Stimulated activated CD4-positive, alpha-beta T cell treated with anti-CD3 and anti-CD28 coated beads, Interleukin-1b, Interleukin-23, amount 100 ng/mL, for 48 hours (primary cell): Measurements from ENCODE around the gene PSD4.

Source experiments
- DNase-seq: peaks from one replicate; pipeline ENCODE4 v3.0.0-alpha.2; 2020

Gene PSD4

DNA sequence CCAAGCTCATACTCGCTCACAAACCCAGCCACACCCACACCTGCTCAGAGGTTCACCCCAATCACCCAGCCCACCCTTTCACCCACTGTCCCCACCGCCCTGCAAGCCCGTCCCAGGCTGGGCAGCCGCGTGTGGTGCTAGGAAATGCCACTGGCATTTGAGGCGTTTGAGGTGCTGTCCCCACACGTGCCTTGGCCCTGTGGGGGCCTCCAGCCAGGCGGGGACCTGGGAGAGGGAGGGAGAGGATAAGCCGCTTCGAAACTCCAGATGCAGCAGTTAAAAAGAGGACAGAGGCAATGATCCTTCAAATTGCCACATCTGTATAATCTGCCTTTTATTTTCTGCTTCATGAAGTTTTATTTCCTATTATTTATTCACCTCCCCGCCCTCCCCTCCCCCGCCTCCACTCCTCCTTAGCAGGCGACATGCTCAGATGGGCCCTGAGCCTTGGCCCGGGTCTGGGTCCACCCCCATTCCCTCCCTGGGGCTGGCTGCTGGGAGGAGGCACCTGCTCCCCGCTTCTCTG, 35.9 kb downstream of the PSD4 start:
- DNase-seq: no peak

DNA sequence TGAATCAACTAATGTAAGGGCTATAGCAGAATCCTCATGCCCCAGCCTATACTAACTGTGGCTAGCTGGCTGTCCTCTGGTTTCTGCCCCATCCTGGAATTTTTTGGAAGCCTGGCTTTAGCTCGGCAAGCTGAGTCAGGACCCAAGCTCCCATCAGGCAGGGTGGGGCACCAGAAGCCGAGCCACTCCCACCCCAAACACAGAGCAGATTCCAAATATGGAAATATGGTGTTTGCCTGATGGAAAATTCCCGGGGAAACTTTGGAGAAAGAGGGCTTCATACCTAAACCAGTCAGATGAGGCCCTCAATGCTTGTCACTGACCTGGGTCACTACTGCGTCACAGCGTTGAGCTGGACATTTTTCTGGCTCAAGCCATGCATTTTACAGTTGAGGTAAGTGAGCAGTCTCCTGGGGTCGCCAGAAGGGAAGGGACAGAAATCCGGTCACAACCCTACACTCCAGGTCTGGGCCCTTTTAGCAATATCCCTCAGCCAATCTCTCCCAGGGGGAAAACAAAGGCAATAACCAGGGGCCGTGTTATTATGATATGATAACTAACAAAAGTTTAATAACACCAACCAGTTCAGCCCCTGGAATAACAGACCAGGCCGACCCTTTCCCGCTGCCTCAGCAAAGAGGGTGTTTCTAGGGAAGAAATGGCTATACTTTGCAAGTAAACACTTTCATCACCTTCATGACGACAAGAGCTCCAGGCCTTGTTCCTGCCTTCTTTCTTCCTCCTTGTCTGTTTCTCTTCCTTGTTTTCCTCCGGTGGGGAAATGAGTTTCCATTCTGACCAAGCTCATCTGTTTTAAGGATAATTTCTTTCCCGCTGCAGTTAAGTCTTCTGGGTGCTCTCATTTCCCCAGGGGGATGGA, 37.7 kb downstream of the PSD4 start:
- no peak for DNase-seq

DNA sequence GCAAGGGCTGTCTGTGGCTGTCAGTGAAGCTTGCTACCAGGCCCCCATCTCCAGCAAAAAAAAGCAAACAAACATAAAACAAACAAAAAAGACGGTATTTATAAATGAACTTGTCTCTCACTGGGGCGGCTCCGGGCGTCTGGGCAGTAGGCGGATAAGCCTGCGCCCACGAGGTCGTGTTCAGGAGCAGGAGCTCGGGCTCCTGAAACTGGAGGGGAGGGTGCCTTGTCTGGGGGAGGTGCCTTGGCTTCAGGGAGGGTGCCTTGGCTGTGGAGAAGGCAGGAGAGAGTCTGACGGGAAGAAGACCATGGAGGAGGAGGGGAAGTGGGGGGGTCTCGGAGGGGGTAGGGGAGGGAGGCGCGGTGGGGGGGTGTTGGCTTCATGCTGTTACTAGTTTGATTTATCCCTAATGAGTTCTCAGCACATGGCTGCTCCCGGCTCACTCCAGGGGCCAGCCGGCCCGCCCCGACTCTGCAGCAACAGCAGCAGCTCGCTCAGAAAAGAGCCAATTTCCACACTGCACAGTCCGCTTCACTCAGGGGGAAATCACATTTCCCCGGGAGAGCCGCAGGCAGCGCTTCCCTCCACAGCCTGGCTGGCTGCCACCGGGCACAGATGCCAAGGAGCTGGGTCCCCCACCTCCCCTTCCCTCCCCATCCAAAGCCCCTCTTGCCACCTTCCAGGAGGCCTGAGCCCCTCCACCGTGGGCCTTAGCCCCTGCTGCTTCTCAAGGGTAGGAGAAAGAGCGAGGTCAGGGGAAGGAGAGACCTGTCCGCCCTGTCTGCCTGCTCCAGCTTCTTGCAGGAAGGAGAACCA, 38.7 kb downstream of the PSD4 start:
- DNase-seq: no peak

DNA sequence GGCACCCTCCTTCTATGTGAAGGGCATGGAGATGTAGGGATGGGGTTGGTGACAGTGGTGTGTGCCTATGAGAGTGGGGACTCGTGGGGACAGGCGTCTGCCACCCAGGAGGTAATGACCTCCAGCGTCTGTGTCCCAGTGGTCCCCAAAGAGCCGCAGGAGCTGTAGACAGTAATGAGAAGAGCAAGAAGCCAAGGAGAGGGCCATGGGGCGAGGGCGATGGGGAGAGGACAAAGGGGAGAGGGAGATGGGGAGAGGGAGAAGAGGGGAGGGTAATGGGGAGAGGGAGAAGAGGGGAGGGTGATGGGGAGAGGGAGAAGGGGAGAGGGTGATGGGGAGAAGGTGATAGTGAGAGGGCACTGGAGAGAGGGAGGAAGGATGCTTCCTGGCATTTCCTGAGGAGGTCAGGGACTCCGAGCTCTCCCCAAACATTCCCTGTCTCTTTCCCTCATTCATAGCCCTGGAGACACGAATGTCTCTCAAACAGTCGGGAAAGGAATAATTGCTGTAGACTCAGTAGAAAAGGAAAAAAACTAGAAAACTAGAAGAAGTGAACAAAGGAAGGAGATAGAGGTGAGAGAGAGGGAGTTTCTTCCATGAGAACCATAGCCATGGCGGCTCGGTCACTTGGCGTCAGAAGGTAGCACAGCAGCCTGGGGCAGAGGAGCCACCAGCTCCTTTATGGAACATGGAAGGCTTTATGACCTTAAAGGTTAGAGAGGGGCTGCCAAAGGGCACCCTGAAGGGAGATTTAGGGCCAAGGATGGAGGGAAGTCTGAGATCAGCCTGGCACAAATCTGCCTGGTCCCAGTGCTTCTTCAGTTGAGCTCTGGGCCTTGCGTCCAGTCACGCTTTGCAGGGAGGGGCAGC, 39.5 kb downstream of the PSD4 start:
- DNase-seq: no peak

DNA sequence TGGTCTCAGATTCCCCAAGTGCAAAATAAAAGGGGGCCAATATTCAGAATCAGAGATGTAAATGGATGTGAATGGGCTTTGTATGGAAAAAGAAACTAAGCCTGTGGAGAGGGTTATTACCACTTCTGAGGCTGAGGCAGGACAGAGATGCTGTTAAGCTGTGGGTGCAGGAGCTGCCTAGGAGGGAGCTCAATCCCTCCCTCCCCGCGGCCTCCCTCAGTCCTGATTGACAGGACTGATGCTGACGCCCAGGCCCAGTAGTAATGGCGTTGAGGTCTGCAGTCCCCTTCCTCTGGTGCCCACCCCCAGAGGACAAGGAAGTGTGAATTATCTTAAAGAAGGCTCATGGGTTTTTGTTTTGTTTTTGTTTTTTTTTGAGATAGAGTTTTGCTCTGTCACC, 40.4 kb downstream of the PSD4 start:
- no peak for DNase-seq

DNA sequence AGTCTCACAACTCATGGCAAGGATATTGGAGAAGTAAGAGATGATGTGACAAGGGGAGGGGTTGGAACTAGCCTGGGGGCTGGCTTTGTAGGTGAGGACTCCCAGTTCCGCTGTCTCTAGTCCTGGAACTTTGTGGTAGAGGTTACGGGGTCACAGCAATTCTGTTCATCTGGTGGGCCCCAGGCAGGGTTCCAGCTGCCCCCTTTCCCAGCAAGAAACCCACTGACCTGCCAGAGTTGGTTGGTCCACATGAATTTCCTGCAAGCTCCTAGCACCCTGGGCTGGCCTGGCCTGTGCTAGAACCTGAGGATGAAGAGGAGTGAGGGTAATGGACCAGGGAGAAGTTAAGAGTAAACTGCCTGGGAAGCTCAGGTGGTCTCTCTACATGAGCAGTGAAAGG, 41.3 kb downstream of the PSD4 start:
- DNase-seq: no peak

DNA sequence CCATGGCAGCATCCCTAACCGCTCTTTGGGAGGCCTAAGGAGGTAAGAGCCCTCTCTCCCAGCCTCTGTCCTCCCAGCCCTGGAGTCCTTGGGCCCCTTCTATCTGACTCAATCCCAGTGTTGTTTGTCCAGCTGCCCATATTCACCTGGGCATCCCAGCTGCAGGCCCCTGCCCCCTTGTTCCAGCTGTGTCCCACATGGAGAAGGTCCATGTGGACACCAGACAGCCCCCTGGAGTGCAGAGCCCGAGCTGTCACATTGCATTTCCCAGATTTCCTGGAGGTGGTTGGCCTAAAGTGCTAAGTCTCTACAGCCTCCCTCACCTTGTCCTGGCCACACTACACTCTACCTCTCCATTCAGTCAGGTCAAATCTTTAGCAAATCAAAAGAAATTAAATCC, 42.5 kb downstream of the PSD4 start:
- DNase-seq: no peak

DNA sequence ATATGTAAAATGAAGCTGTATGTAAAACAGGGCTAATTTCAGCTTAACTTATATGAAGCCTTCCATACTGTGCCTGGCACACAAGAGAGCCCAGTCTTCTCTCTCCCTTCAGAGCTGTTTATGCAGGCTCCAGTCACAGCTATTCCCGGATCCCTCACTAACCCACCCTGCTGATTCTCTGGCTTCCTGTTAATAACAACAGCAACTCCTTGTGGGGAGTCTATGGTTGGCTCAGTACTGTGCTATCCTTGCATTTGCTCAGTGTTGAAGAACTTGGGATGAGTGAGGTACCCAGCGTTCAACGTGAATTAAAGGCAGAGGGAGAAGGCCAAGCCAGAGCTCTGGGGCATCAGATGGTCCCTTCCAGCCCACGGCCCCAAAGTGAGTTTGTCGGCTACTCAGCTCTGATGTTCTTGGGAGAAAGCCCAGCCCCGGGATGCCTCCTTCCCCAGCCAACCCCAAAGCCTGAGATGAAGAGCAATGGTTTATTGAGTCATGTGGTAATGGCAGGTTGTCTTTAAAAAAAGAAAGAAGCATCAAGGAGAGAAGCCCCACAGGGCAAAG, 43.2 kb downstream of the PSD4 start:
- no peak for DNase-seq

DNA sequence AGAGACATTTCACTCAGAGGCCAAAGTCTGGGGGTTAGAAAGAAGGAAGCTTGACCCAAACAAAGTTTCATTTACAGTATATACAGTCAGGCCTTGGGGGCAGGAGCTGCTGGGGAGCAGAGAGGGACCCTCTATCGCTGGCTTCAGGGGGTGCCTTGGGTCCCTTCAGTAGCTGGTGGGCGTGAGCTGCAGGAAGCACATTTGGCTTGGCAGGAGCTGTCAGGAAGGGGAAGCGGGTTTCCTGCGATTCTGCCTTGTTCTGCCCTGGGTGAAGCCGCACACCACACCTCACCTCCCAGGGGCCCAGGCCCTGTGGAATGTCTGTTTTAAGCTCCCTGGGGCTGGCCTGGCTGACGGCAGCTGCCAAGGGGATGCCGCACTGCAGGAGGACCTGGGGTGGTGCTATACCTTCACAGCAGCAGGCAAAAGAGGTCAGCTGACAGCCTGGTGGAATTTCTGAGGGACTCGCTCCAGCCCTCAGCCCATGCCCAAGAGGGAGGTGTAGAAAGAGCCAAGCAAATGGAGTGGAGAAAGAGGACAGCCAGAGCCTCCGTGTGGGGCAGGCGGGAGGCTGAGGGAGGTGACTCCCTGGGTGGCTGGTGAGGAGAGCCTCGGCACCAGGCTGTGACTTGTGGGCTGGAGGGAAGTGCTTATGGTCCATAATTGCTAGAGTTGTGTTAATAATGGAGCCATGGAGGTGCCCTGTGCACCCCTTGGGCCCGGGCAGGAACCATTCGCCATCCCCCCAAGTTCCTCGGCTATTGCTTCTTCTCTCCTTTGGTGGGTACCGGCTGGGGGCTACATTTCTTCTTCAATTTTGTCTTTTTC, 43.9 kb downstream of the PSD4 start:
- no peak for DNase-seq

DNA sequence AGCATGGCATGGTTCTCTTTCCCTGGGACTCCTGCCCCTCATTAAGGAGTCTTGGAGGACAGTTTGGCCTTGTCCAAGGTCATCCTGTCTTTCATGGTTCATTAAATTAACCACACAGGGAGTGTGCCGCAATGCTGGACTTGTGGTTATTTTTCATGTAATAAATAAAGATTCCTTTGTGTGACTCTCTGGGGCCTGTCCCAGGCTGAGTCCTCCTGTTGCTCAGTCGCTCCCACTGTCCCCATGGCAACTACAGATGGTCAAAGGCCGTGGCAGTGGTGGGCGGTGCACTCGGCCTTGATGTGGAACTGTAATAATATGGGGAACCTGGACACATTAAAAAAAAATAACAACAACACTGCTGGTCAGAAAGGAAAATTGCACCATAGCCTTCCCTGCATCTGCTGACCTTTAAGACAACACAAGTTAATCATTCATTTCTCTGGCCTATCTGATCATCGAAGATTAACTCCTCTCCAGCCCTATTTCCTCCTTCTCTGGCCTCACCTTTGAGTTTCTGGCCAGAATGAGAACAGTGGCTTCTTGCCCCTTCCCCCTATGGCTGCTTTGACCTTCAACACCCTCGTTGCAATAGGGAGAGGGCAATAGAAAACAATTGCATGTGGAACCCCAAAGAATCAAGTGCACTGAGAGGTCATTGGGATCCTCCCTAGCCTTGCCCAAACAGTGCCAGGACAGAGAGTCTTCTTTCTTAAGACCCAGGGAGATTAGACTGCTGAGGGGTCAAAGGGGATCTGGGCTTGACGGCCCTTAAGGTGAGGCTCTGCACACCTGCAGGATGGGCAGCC, 44.7 kb downstream of the PSD4 start:
- DNase-seq: no peak

DNA sequence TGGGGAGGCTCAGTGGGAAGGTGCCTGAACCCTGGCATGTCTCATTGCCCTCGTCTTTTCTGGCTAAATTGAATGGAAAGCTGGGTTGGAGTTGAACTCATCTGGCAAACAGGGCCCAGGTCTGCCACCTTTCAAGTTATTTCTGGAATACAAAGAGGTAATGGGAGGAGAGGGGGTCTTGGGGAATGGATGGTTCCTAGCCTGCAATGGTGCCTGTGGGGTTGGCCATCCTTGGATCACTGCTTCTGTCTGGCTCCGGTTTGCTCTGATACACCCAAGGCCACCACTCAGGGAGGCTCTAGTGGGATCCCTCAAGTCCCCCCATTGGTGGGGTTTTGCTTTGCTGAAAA, 45.3 kb downstream of the PSD4 start:
- DNase-seq: no peak

DNA sequence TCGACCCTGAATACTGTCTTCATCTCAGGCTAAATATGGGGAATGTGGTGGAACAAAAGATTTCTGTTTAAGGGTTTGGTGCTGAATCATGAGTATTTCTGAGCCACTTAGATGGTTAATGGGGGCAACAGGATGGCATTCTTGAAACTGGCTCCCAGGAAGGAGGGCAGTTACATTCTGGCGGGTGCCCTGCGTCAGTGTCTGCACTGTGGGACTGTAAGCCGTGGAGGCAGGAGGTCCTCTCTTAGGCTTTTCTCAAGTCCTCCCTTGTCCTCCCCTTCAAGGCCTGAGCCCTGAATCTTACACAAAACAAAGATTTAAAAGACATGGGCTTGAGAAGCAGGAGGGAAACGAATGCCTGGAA, 45.7 kb downstream of the PSD4 start:
- DNase-seq: no peak

DNA sequence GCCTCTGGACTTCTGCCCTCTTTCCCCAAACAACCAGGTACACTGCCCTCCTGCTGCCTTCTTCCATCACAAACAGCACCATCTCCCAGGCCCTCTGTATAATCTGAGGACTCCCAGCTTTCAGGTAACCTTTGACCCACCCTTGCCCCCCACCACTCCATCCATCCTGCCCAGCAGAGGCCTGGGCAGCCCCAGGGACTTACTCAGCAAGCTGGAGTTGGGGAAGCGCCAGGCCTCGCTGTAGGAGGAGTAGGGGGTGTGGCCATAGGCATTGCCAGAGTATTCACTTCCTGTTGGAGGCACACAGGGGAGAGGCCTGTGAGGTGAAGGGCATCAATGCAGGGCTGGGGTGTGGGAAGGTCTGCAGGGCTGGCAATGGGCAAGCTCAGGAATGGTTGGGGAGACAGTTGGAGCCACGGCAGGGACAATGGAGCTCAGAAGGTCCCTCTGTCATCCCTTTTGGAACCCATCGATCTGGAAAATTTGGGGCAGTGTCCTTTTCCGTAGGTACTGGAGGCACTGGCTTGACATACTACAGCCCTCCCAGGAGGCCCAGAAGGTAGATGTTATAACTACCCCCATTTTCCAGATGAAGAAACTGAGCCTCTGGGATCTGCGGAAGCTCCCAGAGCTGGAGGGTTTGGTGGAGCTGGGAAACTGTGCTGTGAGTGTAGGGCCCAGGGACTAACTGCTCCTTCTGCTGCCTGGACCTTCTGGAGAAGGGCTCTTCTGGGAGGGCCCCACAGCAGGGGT, 46.3 kb downstream of the PSD4 start:
- DNase-seq: no peak

DNA sequence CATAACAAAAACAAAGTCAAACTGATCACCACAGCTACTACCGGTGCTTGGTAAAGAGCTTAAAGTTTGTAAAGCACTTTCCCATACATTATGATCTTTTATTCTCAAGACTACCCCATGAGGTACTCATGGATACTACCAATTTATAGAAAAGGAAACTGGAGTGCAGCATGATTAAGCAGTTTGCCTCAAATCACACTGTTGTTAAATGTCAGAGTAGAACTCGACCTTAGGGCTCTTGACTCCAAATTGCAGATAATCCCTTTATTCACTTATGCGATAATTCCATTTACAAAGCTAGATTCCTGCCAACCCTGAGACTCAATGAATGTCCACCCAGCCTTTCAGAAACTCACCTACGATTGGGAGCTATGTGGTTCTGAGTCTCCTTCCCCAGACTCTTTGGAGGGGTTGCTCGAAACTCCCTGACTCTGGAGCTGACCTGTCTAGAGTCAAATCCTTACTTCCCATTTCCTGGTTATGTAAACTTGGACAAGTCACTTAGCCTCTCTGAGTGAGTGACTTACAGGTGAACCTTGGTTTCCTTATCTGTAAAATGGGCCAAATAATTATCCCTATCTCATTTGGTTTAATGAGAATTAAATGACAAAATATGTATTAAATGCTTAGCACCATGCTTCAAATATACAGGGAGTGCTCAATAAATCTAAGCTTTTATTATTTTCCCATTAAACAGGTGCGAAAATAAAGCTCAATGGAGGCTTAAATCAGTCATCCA, 47.4 kb downstream of the PSD4 start:
- no peak for DNase-seq

DNA sequence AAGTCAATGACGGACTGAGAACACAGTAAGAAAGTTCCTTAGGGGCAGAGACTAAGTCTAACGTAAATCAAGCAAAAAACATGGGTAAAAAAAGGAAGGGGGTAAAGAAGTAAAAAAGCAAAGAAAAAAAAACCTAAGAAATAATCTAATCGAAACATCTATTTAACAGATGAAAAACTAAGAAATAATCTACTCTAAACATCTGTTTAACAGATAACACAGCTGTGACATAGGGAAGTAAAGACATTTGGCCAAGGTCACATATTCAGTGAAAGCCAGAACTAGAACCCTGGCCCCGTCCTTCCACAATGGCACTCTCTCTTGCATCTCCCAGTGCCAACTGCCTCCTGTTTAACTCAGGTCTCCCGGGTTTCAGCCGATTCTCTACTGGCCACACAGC, 48.1 kb downstream of the PSD4 start:
- DNase-seq: no peak

DNA sequence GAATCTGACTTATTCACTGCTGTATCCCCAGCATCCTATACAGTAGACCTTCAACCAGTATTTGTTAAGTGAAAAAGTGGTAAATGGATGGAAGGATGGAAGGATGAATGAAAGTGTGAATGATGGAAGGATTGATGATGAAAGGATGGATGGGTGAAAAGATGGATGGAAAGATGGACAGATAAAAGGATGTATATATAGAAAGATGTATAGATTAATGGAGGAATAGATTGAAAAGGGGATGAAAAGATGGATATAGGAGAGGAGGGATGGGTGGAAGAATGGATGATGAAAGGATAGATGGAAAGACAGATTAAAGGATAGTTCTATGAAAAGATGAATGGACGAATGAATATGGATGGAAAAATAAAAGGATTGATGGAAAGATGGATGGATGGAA, 50.0 kb downstream of the PSD4 start:
- DNase-seq: no peak

DNA sequence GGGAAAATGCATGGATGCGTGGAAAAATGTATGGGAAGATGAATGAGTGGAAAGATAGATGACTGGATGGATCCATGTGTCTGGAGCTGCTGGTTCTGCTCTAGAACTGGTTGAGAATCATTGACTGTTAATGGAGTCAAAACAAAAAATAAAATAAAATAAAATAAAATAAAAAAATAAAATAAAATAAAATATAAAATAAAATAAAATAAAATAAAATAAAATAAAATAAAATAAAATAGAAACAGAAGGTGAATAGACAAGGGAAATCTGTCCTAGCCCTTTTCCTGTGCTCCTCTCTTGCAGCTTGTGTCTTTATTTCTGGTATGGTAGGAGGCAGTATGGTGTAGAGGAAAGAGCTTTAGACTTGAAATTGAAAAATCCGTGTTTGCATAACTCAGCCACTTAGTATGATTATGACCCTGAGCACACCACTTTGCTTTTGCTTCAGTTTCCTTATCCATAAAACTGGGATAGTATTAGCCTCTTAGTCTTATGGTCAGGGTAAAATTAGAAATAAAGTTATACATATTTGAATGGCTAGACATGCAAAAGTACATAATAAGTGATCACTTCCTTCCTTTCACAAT, 51.0 kb downstream of the PSD4 start:
- no peak for DNase-seq

DNA sequence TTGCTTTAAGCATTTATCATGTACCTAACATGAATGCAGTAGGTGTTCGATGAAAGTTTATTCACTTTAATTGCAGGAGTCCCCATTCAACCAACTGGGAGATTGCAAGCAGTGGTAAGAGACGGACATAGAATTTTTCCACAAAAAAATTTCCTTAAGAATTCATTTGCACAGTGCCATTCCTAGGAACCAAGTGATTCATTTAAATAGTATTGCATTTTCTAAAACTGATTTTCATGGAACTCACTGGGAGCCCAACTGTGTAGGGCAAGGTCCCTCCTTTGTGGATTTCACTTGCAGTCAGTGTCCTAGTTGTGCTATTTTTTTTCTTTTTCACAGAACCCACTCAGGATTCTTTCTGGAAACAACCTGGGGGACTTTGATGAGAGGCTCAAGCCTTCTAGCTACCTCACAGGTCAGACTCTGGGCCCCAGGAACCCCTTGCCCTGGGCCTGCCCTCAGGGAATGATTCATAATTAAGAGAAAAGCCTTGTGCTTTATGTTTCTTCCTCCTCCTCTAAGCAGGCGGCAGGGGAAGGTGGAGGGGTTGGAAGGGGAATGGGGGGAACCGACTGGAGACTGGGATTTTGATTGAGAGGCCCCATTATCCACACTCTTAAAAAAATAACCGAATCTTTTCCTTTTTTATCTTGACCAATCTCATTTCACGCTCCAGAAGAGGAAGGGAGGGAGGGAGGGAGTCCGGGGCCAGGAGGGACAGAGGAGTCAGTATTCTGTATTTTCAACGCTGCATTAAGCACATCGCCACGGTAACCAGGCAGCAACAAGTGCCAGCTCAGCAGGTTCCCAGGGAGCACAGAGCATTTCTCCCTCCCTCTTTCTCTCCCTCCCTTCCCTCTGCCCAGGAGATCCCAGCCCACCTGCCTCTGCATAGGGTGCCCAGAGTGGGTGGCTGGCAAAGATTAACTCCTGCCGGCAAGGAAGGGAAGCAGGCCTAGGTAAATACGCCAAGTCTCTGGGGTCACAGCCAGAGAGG, 51.8 kb downstream of the PSD4 start:
- no peak for DNase-seq
